Neural progenitor cell (in vitro differentiated cells): ENCODE data around the gene RDM1. TPM values are rescaled to one million over a fixed set of nuclear protein-coding genes. Genes with fewer than 3 reads are reported as not detected.

Source experiments
- DNase-seq: peaks from one replicate; pipeline ENCODE4 v3.0.0-alpha.2; 2016; ENCODE audit warnings: low spot score
- H2AFZ ChIP-seq: fragments of 200-600 bp; sonication (generic); replicated peaks from 2 replicates; pipeline ENCODE4 v1.6.1; 2016; ENCODE audit warnings: antibody characterized with exemption
- H3F3A ChIP-seq: fragments of 200-600 bp; sonication (generic); 2 replicates; pipeline ENCODE4 v1.6.1; 2016; ENCODE audit warnings: antibody characterized with exemption, low read depth
- H3K27ac ChIP-seq: fragments of 200-600 bp; sonication (generic); 2 replicates; pipeline ENCODE4 v1.5.1; 2016; ENCODE audit warnings: mild to moderate bottlenecking
- H3K27me3 ChIP-seq: fragments of 200-600 bp; sonication (generic); 2 replicates; pipeline ENCODE4 v1.6.1; 2016; ENCODE audit warnings: mild to moderate bottlenecking, moderate library complexity
- H3K36me3 ChIP-seq: fragments of 200-600 bp; sonication (generic); 2 replicates; pipeline ENCODE4 v1.5.1; 2016
- H3K4me1 ChIP-seq: fragments of 200-600 bp; sonication (generic); 2 replicates; pipeline ENCODE4 v1.6.1; 2016; ENCODE audit warnings: mixed run types
- H3K4me2 ChIP-seq: fragments of 200-600 bp; sonication (generic); 2 replicates; pipeline ENCODE4 v1.6.1; 2016
- H3K4me3 ChIP-seq: fragments of 200-600 bp; sonication (generic); 2 replicates; pipeline ENCODE4 v1.5.1; 2016
- H3K79me2 ChIP-seq: fragments of 200-600 bp; sonication (generic); 2 replicates; pipeline ENCODE4 v1.6.1; 2016; ENCODE audit warnings: low read depth
- H3K9ac ChIP-seq: fragments of 200-600 bp; sonication (generic); 2 replicates; pipeline ENCODE4 v1.6.1; 2016
- H3K9me3 ChIP-seq: fragments of 200-600 bp; sonication (generic); 2 replicates; pipeline ENCODE4 v1.5.1; 2016; ENCODE audit warnings: low read depth
- H4K20me1 ChIP-seq: fragments of 200-600 bp; sonication (generic); 2 replicates; pipeline ENCODE4 v1.6.1; 2016; ENCODE audit warnings: low read depth
- H3K27ac Mint-ChIP-seq: 3 replicates; pipeline ENCODE4 v1.8.0; 2021; ENCODE audit warnings: mixed read lengths
- H3K27me3 Mint-ChIP-seq: 2 replicates; pipeline ENCODE4 v1.8.0; 2022; ENCODE audit warnings: low read depth, mild to moderate bottlenecking, inconsistent platforms, moderate library complexity, mixed read lengths; ENCODE audit not compliant: insufficient read depth
- H3K36me3 Mint-ChIP-seq: 3 replicates; pipeline ENCODE4 v1.8.0; 2021; ENCODE audit warnings: mixed read lengths
- H3K4me1 Mint-ChIP-seq: 3 replicates; pipeline ENCODE4 v1.8.0; 2021; ENCODE audit warnings: mixed read lengths
- H3K4me3 Mint-ChIP-seq: 3 replicates; pipeline ENCODE4 v1.8.0; 2021; ENCODE audit warnings: mild to moderate bottlenecking, moderate library complexity, mixed read lengths
- H3K9me3 Mint-ChIP-seq: 3 replicates; pipeline ENCODE4 v1.8.0; 2020; ENCODE audit warnings: mixed read lengths
- CTCF ChIP-seq: fragments of 200-600 bp; sonication (generic); IDR thresholded peaks from 2 replicates; pipeline ENCODE4 v1.5.1; 2017; ENCODE audit warnings: antibody characterized with exemption, mild to moderate bottlenecking
- EZH2 ChIP-seq: fragments of 200-600 bp; sonication (generic); IDR thresholded peaks from 2 replicates; pipeline ENCODE4 v1.6.1; 2017; ENCODE audit warnings: antibody characterized with exemption, mild to moderate bottlenecking, moderate library complexity
- EZH2phosphoT487 ChIP-seq: fragments of 200-600 bp; sonication (generic); IDR thresholded peaks from 2 replicates; pipeline ENCODE4 v1.6.1; 2017; ENCODE audit warnings: antibody characterized with exemption
- total RNA-seq: library from RNA; depleted of rRNA; stranded (reverse); fragments of >200 nt; gene quantifications from 2 replicates; pipeline ENCODE4 v1.2.3, GENCODE V29; 2015; ENCODE audit warnings: low replicate concordance

Gene RDM1
- total RNA-seq, 1 donor from 2014 or later: 28.8 TPM

- Histone ChIP-seq H3K27me3 (no peaks in the 10 kb centered on the region), H3K36me3 (peaks cover 6% of the 10 kb centered on the region), H4K20me1 (no peaks in the 10 kb centered on the region), H3K4me2 (no peak overlapping the region), H3K9me3 (no peaks in the 10 kb centered on the region), H2AFZ (no peak overlapping the region), H3K4me1 (no peaks in the 10 kb centered on the region), H3K9ac (no peak overlapping the region), H3F3A (peaks cover 3% of the 10 kb centered on the region), H3K4me3 (no peak overlapping the region), H3K79me2 (no peaks in the 10 kb centered on the region), H3K27ac (no peak overlapping the region)
- peaks cover 11% of the 10 kb centered on the region for H3K4me1 Mint-ChIP-seq
- H3K9me3 Mint-ChIP-seq: peaks cover 24% of the 10 kb centered on the region
- H3K4me3 Mint-ChIP-seq: no peak overlapping the region
- DNase-seq: no peak
- H3K36me3 Mint-ChIP-seq: peaks cover 20% of the 10 kb centered on the region
- peaks cover 3% of the 10 kb centered on the region for H3K27me3 Mint-ChIP-seq
- TF ChIP-seq CTCF: no peak
- no peak overlapping the region for H3K27ac Mint-ChIP-seq
These were observed 11.9 kb downstream of the RDM1 start for GRCh38 chr17:35918665-35919064.

DNA sequence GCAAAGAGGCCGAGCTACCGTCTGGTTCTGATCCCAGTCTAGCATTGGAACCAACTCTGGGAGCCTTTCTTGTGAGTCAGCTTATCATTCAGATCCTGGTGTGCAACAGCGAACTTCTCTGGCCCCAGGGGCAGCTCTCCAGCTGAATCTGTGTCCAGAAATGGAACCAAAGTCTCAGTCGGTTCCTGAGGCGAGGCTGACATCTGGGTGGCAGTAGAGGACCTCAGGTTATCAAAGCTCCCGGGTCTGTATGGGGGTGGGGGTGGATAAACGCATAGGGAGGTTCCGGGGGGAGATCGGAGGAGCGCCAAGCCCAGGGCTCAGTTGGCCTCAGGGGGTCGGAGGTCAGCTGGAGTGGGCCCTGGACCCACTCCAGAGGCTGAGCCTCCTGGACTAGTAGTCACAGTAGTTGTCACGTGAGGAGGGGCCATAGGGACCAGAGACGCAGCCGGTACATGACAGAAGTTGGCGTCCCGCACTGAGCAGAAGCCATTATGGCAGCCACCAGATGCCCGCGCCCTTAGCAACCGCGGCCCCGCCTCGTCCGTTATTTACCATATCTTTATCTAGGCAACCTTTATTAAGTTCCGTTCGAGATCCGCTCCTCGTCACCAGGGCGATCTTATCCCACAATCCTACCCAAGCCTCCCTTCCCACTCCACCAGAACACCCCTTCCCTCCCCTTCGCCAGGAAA lies 12.9 kb downstream of the RDM1 start:
- Histone ChIP-seq H3K79me2 (no peaks in the 10 kb centered on the region), H3K9me3 (no peaks in the 10 kb centered on the region), H3K4me2 (no peak overlapping the region), H2AFZ (no peak overlapping the region), H3K27me3 (no peaks in the 10 kb centered on the region), H3K9ac (no peak overlapping the region), H4K20me1 (no peaks in the 10 kb centered on the region), H3K4me1 (no peaks in the 10 kb centered on the region), H3K36me3 (peaks cover 6% of the 10 kb centered on the region), H3F3A (peaks cover 3% of the 10 kb centered on the region), H3K27ac (no peak overlapping the region), H3K4me3 (no peak overlapping the region)
- H3K4me1 Mint-ChIP-seq: peaks cover 11% of the 10 kb centered on the region
- H3K27me3 Mint-ChIP-seq: peaks cover 3% of the 10 kb centered on the region
- DNase-seq: no peak
- peaks cover 19% of the 10 kb centered on the region for H3K36me3 Mint-ChIP-seq
- no peak overlapping the region for H3K27ac Mint-ChIP-seq
- peaks cover 29% of the 10 kb centered on the region for H3K9me3 Mint-ChIP-seq
- no peak overlapping the region for H3K4me3 Mint-ChIP-seq
- no peak for TF ChIP-seq EZH2
- no peak for TF ChIP-seq EZH2phosphoT487
- TF ChIP-seq CTCF: no peak

- Mint-ChIP-seq H3K4me3 (no peak overlapping the region), H3K9me3 (peaks cover 29% of the 10 kb centered on the region), H3K36me3 (peaks cover 10% of the 10 kb centered on the region), H3K4me1 (peaks cover 11% of the 10 kb centered on the region), H3K27me3 (peaks cover 3% of the 10 kb centered on the region), H3K27ac (no peak overlapping the region)
- DNase-seq: no peak
- Histone ChIP-seq H3K4me2 (no peak overlapping the region), H3K4me1 (no peaks in the 10 kb centered on the region), H3K27me3 (no peaks in the 10 kb centered on the region), H3K9ac (no peak overlapping the region), H4K20me1 (no peaks in the 10 kb centered on the region), H3K27ac (no peak overlapping the region), H3K4me3 (no peak overlapping the region), H3K36me3 (no peaks in the 10 kb centered on the region), H3K79me2 (no peaks in the 10 kb centered on the region), H3F3A (no peaks in the 10 kb centered on the region), H3K9me3 (no peaks in the 10 kb centered on the region), H2AFZ (no peak overlapping the region)
- TF ChIP-seq EZH2: no peak
- TF ChIP-seq CTCF: no peak
- no peak for TF ChIP-seq EZH2phosphoT487
These were observed 15.2 kb downstream of the RDM1 start for GRCh38 chr17:35915153-35915964.
